SK-N-SH (cell line): ENCODE results near the gene OR51V1. TPM values are rescaled to one million over a fixed set of nuclear protein-coding genes. Genes with fewer than 3 reads are reported as not detected.

Experiments used
- CTCF ChIA-PET: fragments of 300-600, 350-600 bp; formaldehyde crosslinking; extraction: SDS; loops from one replicate; lab custom pipeline; 2021; lab: Yijun Ruan, JAX
- POLR2A ChIA-PET: fragments of 350-600 bp; sonication (Branson Sonifier 250); formaldehyde crosslinking; extraction: SDS; loops from one replicate; lab custom pipeline; 2020; ENCODE audit warnings: antibody characterized with exemption, inconsistent platforms; lab: Yijun Ruan, JAX
- DNase-seq: peaks from one replicate; pipeline ENCODE4 v3.0.0; 2012
- H2AFZ ChIP-seq: fragments of 200-600 bp; sonication (generic); 2 replicates; pipeline ENCODE4 v1.8.1; 2016; ENCODE audit warnings: antibody characterized with exemption, mild to moderate bottlenecking, low read depth
- H3F3A ChIP-seq: fragments of 200-600 bp; sonication (generic); replicated peaks from 2 replicates; pipeline ENCODE3; 2016; ENCODE audit warnings: antibody characterized with exemption, mild to moderate bottlenecking; ENCODE audit not compliant: insufficient read depth
- H3K27ac ChIP-seq, 2 experiments: fragments of 200-500 bp in 1 of 2; fragments of 200-600 bp in 1 of 2; sonication (Bioruptor generic) in 1 of 2; sonication (generic), shearing (Covaris generic) in 1 of 2; 2 replicates each; pipeline versions ENCODE4 v1.5.1 to v1.6.1; 2014 to 2016; ENCODE audit warnings: low read depth in 2 of 2, inconsistent platforms in 1 of 2, low read length in 1 of 2, mild to moderate bottlenecking in 1 of 2, mixed read lengths in 1 of 2
- H3K27me3 ChIP-seq: fragments of 200-600 bp; sonication (generic), shearing (Covaris generic); 2 replicates; pipeline ENCODE4 v1.6.1; 2016; ENCODE audit warnings: mixed run types; ENCODE audit not compliant: insufficient read depth
- H3K36me3 ChIP-seq, 2 experiments: fragments of 200-500 bp in 1 of 2; fragments of 200-600 bp in 1 of 2; sonication (Bioruptor generic) in 1 of 2; sonication (generic) in 1 of 2; replicated peaks in 1 of 2; 2 replicates each; pipeline versions ENCODE3 to v1.5.1; 2014 to 2016; ENCODE audit warnings: low read length in 1 of 2, mild to moderate bottlenecking in 1 of 2; ENCODE audit not compliant: insufficient read depth in 2 of 2, control insufficient read depth in 1 of 2
- H3K4me1 ChIP-seq, 2 experiments: fragments of 200-500 bp in 1 of 2; fragments of 200-600 bp in 1 of 2; sonication (Bioruptor generic) in 1 of 2; sonication (generic), shearing (Covaris generic) in 1 of 2; 2 replicates each; pipeline versions ENCODE4 v1.5.1 to v1.6.1; 2014 to 2016; ENCODE audit warnings: low read depth in 1 of 2, low read length in 1 of 2, mixed run types in 1 of 2; ENCODE audit not compliant: insufficient read depth in 2 of 2, control insufficient read depth in 1 of 2
- H3K4me2 ChIP-seq: fragments of 200-600 bp; sonication (generic), shearing (Covaris generic); 2 replicates; pipeline ENCODE4 v1.6.1; 2017; ENCODE audit warnings: mixed run types
- H3K4me3 ChIP-seq, 2 experiments: fragments of 200-500 bp in 1 of 2; fragments of 200-600 bp in 1 of 2; sonication (Bioruptor generic) in 1 of 2; sonication (generic), shearing (Covaris generic) in 1 of 2; 2 replicates each; pipeline versions ENCODE4 v1.5.1 to v1.8.1; 2014 to 2016; ENCODE audit warnings: low read depth in 2 of 2, inconsistent platforms in 1 of 2, low read length in 1 of 2, mild to moderate bottlenecking in 1 of 2, mixed read lengths in 1 of 2, moderate library complexity in 1 of 2
- H3K79me2 ChIP-seq: fragments of 200-600 bp; sonication (generic); 2 replicates; pipeline ENCODE4 v1.8.1; 2017; ENCODE audit warnings: mild to moderate bottlenecking; ENCODE audit not compliant: insufficient read depth
- H3K9ac ChIP-seq: fragments of 200-600 bp; sonication (generic); 2 replicates; pipeline ENCODE4 v1.6.1; 2017; ENCODE audit warnings: mixed run types
- H3K9me2 ChIP-seq: fragments of 200-600 bp; sonication (generic); 2 replicates; pipeline ENCODE4 v1.6.1; 2017; ENCODE audit warnings: mixed run types
- H3K9me3 ChIP-seq: fragments of 200-600 bp; sonication (generic); 2 replicates; pipeline ENCODE4 v1.6.1; 2017; ENCODE audit warnings: mixed run types, mild to moderate bottlenecking, moderate library complexity
- H4K20me1 ChIP-seq: fragments of 200-600 bp; sonication (generic); 2 replicates; pipeline ENCODE4 v1.6.1; 2017; ENCODE audit warnings: mild to moderate bottlenecking, mixed run types; ENCODE audit not compliant: insufficient read depth
- CTCF ChIP-seq: fragments of 200-600 bp; sonication (generic); IDR thresholded peaks from 2 replicates; pipeline ENCODE4 v1.6.1; 2017; ENCODE audit warnings: antibody characterized with exemption, mild to moderate bottlenecking, moderate library complexity
- ELF1 ChIP-seq: IDR thresholded peaks from 2 replicates; pipeline ENCODE4 v1.4.0; 2012
- EP300 ChIP-seq, 2 experiments: IDR thresholded peaks; 2 replicates each; pipeline versions ENCODE4 v1.4.0 to v1.6.1; 2012; ENCODE audit warnings: borderline replicate concordance in 1 of 2, low read depth in 1 of 2, low read length in 1 of 2
- FOXJ3 ChIP-seq: sonication (generic); formaldehyde crosslinking; IDR thresholded peaks from 2 replicates; pipeline ENCODE4 v1.5.1; 2020; ENCODE audit warnings: mild to moderate bottlenecking, missing genetic modification reagents
- FOXM1 ChIP-seq: IDR thresholded peaks from 2 replicates; pipeline ENCODE4 v1.4.0; 2012; ENCODE audit warnings: low read depth, mild to moderate bottlenecking
- GATA2 ChIP-seq: sonication (generic); formaldehyde crosslinking; IDR thresholded peaks from 2 replicates; pipeline ENCODE4 v1.5.0; 2020; ENCODE audit warnings: mild to moderate bottlenecking, missing genetic modification reagents
- MAX ChIP-seq: IDR thresholded peaks from 2 replicates; pipeline ENCODE4 v1.4.0; 2012; ENCODE audit warnings: low read depth
- NFIC ChIP-seq: IDR thresholded peaks from 2 replicates; pipeline ENCODE4 v1.4.0; 2012; ENCODE audit warnings: borderline replicate concordance
- PBX3 ChIP-seq: IDR thresholded peaks from 2 replicates; pipeline ENCODE4; 2012
- POLR2AphosphoS5 ChIP-seq: IDR thresholded peaks from 2 replicates; pipeline ENCODE4 v1.6.1; 2012; ENCODE audit warnings: low read depth, low read length
- RAD21 ChIP-seq: IDR thresholded peaks from 2 replicates; pipeline ENCODE4 v1.6.1; 2012; ENCODE audit warnings: mild to moderate bottlenecking, low read length
- RCOR1 ChIP-seq: fragments of 150-350 bp; IDR thresholded peaks from 2 replicates; pipeline ENCODE4 v1.6.1; 2017; ENCODE audit warnings: antibody characterized with exemption, low read length
- REST ChIP-seq: IDR thresholded peaks from 2 replicates; pipeline ENCODE4 v1.6.1; 2012; ENCODE audit warnings: mild to moderate bottlenecking, low read depth, low read length, moderate library complexity
- RFX5 ChIP-seq: IDR thresholded peaks from 2 replicates; pipeline ENCODE4 v1.6.1; 2012; ENCODE audit warnings: mild to moderate bottlenecking, improper control_type of control experiment, low read length
- SIN3A ChIP-seq: IDR thresholded peaks from 2 replicates; pipeline ENCODE4 v1.6.1; 2012; ENCODE audit warnings: low read depth, mild to moderate bottlenecking, low read length, moderate library complexity, borderline replicate concordance
- SMC3 ChIP-seq: IDR thresholded peaks from 2 replicates; pipeline ENCODE4 v1.6.1; 2012; ENCODE audit warnings: low read depth, low read length, improper control_type of control experiment
- YY1 ChIP-seq: IDR thresholded peaks from 2 replicates; pipeline ENCODE4 v1.4.0; 2012; ENCODE audit warnings: low read depth, mild to moderate bottlenecking
- polyA plus RNA-seq, 3 experiments: library from polyadenylated mRNA; depleted of rRNA; stranded (reverse); fragments of >200 nt; gene quantifications; 2 replicates each; pipeline ENCODE4 v1.2.3, GENCODE V29; 2012

Gene OR51V1
- polyA plus RNA-seq, 1 of the 3 experiments (the other 2 are of a cell fraction), result not detected

GRCh38 chr11:5240056-5240455, 39.6 kb upstream of the OR51V1 start (continued):
- no peak for TF ChIP-seq REST

- Histone ChIP-seq H3K79me2 (no peaks in the 10 kb centered on the region), H3K9me3 (no peaks in the 10 kb centered on the region), H3K27me3 (no peaks in the 10 kb centered on the region), H3K4me2 (no peak overlapping the region), H4K20me1 (no peaks in the 10 kb centered on the region), H3K36me3 (no peaks in the 10 kb centered on the region), H2AFZ (no peak overlapping the region), H3K4me3 (no peak overlapping the region), H3K27ac (no peak overlapping the region), H3K9ac (no peak overlapping the region), H3K4me1 (no peaks in the 10 kb centered on the region), H3F3A (no peaks in the 10 kb centered on the region), H3K9me2 (no peaks in the 10 kb centered on the region)
- DNase-seq, result no peak
- ChIA-PET POLR2A (no interaction called here), CTCF (no interaction called here)
- TF ChIP-seq FOXJ3 (CRISPR knock-in tag), result no peak
- TF ChIP-seq POLR2AphosphoS5, result no peak
- TF ChIP-seq RFX5, result no peak
- TF ChIP-seq REST, result no peak
- no peak for TF ChIP-seq PBX3
- TF ChIP-seq CTCF, result no peak
- TF ChIP-seq EP300 (IDR thresholded peaks at IDR 0.05; ENCODE audit: borderline replicate concordance in 1 of 2, low read depth in 1 of 2, low read length in 1 of 2), result no peak
- TF ChIP-seq FOXM1, result no peak
- TF ChIP-seq MAX, result no peak
- no peak for TF ChIP-seq ELF1
- no peak for TF ChIP-seq SIN3A
- TF ChIP-seq RAD21, result no peak
- TF ChIP-seq YY1, result no peak
- no peak for TF ChIP-seq NFIC
- TF ChIP-seq GATA2 (CRISPR knock-in tag), result no peak
- TF ChIP-seq RCOR1, result no peak
- TF ChIP-seq SMC3, result no peak
Measured at GRCh38 chr11:5239046-5239445, 38.6 kb upstream of the OR51V1 start.
